Hepatocyte (in vitro differentiated cells): ENCODE results near the gene MEN1.

Source experiments
- CTCF ChIP-seq: fragments of 200-600 bp; sonication (generic); IDR thresholded peaks from 2 replicates; pipeline ENCODE4 v1.5.1; 2016; ENCODE audit warnings: antibody characterized with exemption, mild to moderate bottlenecking; ENCODE audit not compliant: poor library complexity
- EZH2 ChIP-seq: fragments of 200-600 bp; sonication (generic); IDR thresholded peaks from 2 replicates; pipeline ENCODE4 v1.6.1; 2016; ENCODE audit warnings: antibody characterized with exemption, mild to moderate bottlenecking, borderline replicate concordance
- EZH2phosphoT487 ChIP-seq: fragments of 200-600 bp; sonication (generic); IDR thresholded peaks from one replicate; pipeline ENCODE4 v1.6.1; 2018; ENCODE audit warnings: antibody characterized with exemption, mild to moderate bottlenecking, low read depth, moderate library complexity; ENCODE audit not compliant: unreplicated experiment, severe bottlenecking

GRCh38 chr11:64802370-64803157 is 7.8 kb downstream of the MEN1 start:
- TF ChIP-seq CTCF: no peak
- no peak for TF ChIP-seq EZH2
- no peak for TF ChIP-seq EZH2phosphoT487
